ENCODE results near the gene C16orf54.
"Not testable (repeated sequence)": the region's sequence is repeated elsewhere in the genome, so short reads cannot be mapped to it uniquely, and the experiment has no call there.

The C16orf54 gene

GRCh38 chr16:29767062-29767461, 21.3 kb upstream of the C16orf54 start:
- DNase-seq = no peak

- DNase-seq = no peak
These were observed 20.8 kb upstream of the C16orf54 start for GRCh38 chr16:29766571-29766970.

GRCh38 chr16:29765167-29766032, 19.6 kb upstream of the C16orf54 start:
- DNase-seq = no peak

GRCh38 chr16:29763326-29763725, 17.5 kb upstream of the C16orf54 start:
- DNase-seq = no peak

- DNase-seq = no peak
These were observed 16.1 kb upstream of the C16orf54 start for GRCh38 chr16:29761882-29762281.

- not testable (repeated sequence) for DNase-seq
These were observed 15.5 kb upstream of the C16orf54 start for GRCh38 chr16:29761280-29761651.

GRCh38 chr16:29760567-29761279, 14.9 kb upstream of the C16orf54 start:
- DNase-seq = no peak

GRCh38 chr16:29757950-29758466, 12.2 kb upstream of the C16orf54 start:
- DNase-seq = no peak

- DNase-seq = not testable (repeated sequence)
These were observed 11.3 kb upstream of the C16orf54 start for GRCh38 chr16:29757086-29757485.

- no peak for DNase-seq
These were observed 10.9 kb upstream of the C16orf54 start for GRCh38 chr16:29756654-29757053.

GRCh38 chr16:29753516-29753915, 7.7 kb upstream of the C16orf54 start:
- DNase-seq = no peak

GRCh38 chr16:29748760-29749149, 3.0 kb upstream of the C16orf54 start:
- not testable (repeated sequence) for DNase-seq

- no peak for DNase-seq
These were observed 2.4 kb upstream of the C16orf54 start for GRCh38 chr16:29747947-29748759.

- DNase-seq = not testable (repeated sequence)
These were observed 728 bp upstream of the C16orf54 start for GRCh38 chr16:29746518-29746917.

GRCh38 chr16:29745121-29745852, 503 bp downstream of the C16orf54 start:
- peak; percentile 28 to 38 for DNase-seq

GRCh38 chr16:29744541-29745101, 1.2 kb downstream of the C16orf54 start:
- DNase-seq = no peak

- no peak for DNase-seq
These were observed 1.8 kb downstream of the C16orf54 start for GRCh38 chr16:29743827-29744531.

- DNase-seq = no peak
These were observed 2.3 kb downstream of the C16orf54 start for GRCh38 chr16:29743475-29743826.

GRCh38 chr16:29742683-29743275, 3.0 kb downstream of the C16orf54 start:
- no peak for DNase-seq

- DNase-seq = not testable (repeated sequence)
These were observed 5.2 kb downstream of the C16orf54 start for GRCh38 chr16:29740630-29741015.

All from stimulated activated CD4-positive, alpha-beta T cell treated with anti-CD3 and anti-CD28 coated beads, Interleukin-2, amount 100 ng/mL, for 48 hours (primary cell).